ENCODE data around the gene HRAS.

DNA sequence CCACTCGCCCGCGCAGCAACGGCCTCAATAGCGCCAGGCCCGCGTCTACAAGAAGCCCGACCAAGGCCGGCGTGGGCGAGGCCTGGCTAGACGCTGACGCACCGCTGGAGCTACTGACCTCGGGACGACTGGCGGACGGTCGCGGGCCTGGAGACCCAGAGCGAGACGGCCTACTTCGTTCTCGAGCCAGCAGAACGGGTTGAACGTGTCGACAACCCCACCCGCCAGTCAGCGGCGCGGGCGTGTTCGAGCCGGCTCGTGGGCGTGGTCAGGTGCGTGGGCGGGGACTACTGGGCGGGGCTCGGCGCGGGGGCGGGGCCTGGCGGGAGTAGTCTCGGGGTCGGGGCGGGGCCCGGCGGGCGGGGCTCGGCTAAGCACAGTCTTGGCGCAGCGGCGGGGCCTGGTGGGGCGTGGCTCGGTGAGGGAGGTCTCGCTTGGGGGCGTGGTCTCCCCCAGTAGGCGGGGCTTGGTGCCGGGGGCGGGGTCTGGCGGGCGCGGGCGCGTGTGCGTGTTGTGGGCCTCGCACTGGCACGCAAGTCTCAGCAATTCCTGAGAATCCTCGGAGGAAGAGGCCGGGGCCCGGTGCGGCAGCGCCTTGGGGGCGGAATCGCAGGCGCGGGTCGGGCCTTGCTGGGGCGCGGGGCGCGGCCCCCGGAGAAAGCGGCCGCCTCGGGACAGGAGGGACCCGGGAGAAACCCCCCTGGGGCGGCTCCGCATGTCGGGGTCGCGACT lies 28.2 kb downstream of the HRAS start, which contains the start of gene RNH1:
- TF ChIP-seq YY1 (IDR thresholded peaks at IDR 0.05; ENCODE audit: insufficient read depth, insufficient read length): no peak
- TF ChIP-seq SUZ12 (IDR thresholded peaks at IDR 0.05; ENCODE audit: extremely low read depth, insufficient read depth, insufficient read length): no peak
- TF ChIP-seq ZNF274 (IDR thresholded peaks at IDR 0.05; ENCODE audit: low read depth, low read length): no peak
